Measurements from ENCODE around the gene MT1G. TPM values are rescaled to one million over a fixed set of nuclear protein-coding genes. Genes with fewer than 3 reads are reported as not detected.
"Not testable (repeated sequence)": the region's sequence is repeated elsewhere in the genome, so short reads cannot be mapped to it uniquely, and the experiment has no call there.

Gene MT1G
- total RNA-seq, 1 experiment from 2014 or later: 23.4 TPM

DNA sequence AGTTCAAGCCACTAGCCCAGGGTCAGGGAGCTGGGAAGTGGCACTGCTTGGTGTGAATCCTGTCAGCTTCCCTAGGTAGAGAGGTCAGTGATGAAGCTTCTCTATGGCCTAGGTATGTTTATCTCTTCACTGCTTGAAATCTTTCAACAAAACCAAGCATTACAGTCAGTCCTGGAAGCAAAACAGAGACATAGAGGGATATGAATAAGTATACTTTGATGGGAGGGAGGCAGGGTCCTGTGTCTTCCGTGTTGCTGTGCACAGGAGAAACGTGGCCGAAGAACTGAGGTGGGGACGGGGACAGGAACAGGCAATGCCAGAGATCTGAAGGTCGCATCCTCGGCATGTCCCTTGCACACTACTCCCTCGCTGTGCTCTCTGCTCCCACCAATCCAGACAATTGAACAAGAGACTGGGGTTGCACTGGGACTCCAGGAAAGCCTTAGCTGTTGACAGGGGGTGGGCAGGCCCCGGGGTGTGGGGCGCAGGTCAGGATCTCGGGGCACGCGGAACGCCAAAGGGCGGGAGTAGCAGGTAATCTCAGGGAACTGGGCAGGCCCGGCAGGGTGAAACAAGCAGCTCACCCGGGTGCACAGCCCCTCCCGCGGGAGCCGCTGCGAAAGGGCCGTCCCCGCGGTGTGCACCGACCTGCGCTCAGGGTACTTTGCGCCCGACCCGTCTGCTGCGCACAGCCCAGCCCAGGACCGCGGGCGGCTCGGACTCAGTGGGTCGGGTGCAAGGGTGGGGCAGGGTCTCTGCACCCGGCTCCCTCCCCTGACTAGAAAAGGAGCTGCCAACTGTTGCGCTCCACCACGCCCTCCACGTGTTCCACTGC is 1.4 kb upstream of the MT1G start, which contains the start of gene MT1H:
Gene MT1H, plus strand, starts transcription at position 810 of the 835 bp plus-strand sequence. CDS start 71 bp downstream, outside the sequence.
- Histone ChIP-seq H3K79me1 (ENCODE audit: insufficient read depth, low read depth, low read length, poor library complexity, severe bottlenecking) (no peaks in the 10 kb centered on the region), H4K5ac (ENCODE audit: insufficient read length, low read depth, low read length) (no peak within 1 kb of the TSS), H3K79me2 (ENCODE audit: insufficient read depth, low read length) (no peaks in the 10 kb centered on the region), H3K27me3 (ENCODE audit: insufficient read depth, low read length) (peaks cover 60% of the 10 kb centered on the region), H3K14ac (ENCODE audit: insufficient read depth, low read length) (no peak within 1 kb of the TSS), H3K4me2 (ENCODE audit: insufficient read depth, insufficient read length, low read length) (peak within 1 kb of the TSS; percentile 85), H3T11ph (ENCODE audit: low read length) (no peak within 1 kb of the TSS), H2AK5ac (ENCODE audit: insufficient read length, low read length) (no peak within 1 kb of the TSS), H3K9ac (ENCODE audit: extremely low read depth, insufficient read length, low read length) (no peak within 1 kb of the TSS), H3K4ac (ENCODE audit: low read depth, low read length) (no peak within 1 kb of the TSS), H3K56ac (ENCODE audit: insufficient read length, low read depth, low read length) (no peak within 1 kb of the TSS), H2BK120ac (ENCODE audit: low read depth, low read length, poor library complexity, severe bottlenecking) (no peak within 1 kb of the TSS), H3K18ac (ENCODE audit: insufficient read length, low read depth, low read length) (no peak within 1 kb of the TSS), H3K23me2 (ENCODE audit: insufficient read length, low read depth, low read length, poor library complexity, severe bottlenecking) (peaks cover 12% of the 10 kb centered on the region), H2BK20ac (ENCODE audit: low read depth, low read length, poor library complexity, severe bottlenecking) (no peak within 1 kb of the TSS), H4K91ac (ENCODE audit: insufficient read length, low read depth, low read length) (no peak within 1 kb of the TSS), H3K4me1 (ENCODE audit: insufficient read depth, low read length) (peaks cover 6% of the 10 kb centered on the region; the same call in 1 of the 2 replicates), H4K20me1 (ENCODE audit: control insufficient read depth, insufficient read depth, insufficient read length) (no peaks in the 10 kb centered on the region), H2AFZ (ENCODE audit: low read length) (no peak within 1 kb of the TSS), H3K9me3 (ENCODE audit: control insufficient read depth, low read depth, low read length) (no peaks in the 10 kb centered on the region), H3K23ac (ENCODE audit: insufficient read length, low read depth, low read length) (no peak within 1 kb of the TSS), H2BK12ac (ENCODE audit: insufficient read length, low read depth, low read length) (no peak within 1 kb of the TSS), H4K8ac (replicated peaks; ENCODE audit: insufficient read length, low read depth, low read length) (no peak within 1 kb of the TSS), H3K27ac (ENCODE audit: insufficient read length, low read depth, low read length) (no peak within 1 kb of the TSS), H2BK5ac (ENCODE audit: insufficient read length, low read length) (no peak within 1 kb of the TSS), H2BK15ac (ENCODE audit: low read depth, low read length) (no peak within 1 kb of the TSS)
- TF ChIP-seq, protein P1, sequence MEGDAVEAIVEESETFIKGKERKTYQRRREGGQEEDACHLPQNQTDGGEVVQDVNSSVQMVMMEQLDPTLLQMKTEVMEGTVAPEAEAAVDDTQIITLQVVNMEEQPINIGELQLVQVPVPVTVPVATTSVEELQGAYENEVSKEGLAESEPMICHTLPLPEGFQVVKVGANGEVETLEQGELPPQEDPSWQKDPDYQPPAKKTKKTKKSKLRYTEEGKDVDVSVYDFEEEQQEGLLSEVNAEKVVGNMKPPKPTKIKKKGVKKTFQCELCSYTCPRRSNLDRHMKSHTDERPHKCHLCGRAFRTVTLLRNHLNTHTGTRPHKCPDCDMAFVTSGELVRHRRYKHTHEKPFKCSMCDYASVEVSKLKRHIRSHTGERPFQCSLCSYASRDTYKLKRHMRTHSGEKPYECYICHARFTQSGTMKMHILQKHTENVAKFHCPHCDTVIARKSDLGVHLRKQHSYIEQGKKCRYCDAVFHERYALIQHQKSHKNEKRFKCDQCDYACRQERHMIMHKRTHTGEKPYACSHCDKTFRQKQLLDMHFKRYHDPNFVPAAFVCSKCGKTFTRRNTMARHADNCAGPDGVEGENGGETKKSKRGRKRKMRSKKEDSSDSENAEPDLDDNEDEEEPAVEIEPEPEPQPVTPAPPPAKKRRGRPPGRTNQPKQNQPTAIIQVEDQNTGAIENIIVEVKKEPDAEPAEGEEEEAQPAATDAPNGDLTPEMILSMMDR (conservative IDR thresholded peaks at IDR 0.05): no peak
- DNase-seq: peak; percentile 35
- WGBS (ENCODE audit: extremely low coverage, insufficient read length, low lambda C conversion rate): no CpG with 5 or more reads among the region's 38 CpGs
- peaks cover 90% of the 10 kb centered on the region for H3K27me3 Mint-ChIP-seq (ENCODE audit: low read depth)
- H3K36me3 Mint-ChIP-seq (ENCODE audit: insufficient read depth in 1 of 3, low read depth in 3 of 3): no peaks in the 10 kb centered on the region
- H3K9me3 Mint-ChIP-seq: no peaks in the 10 kb centered on the region
- H3K27ac Mint-ChIP-seq: no peak within 1 kb of the TSS
- H3K4me3 Mint-ChIP-seq: peak within 1 kb of the TSS; percentile 27 to 74; a peak in 4 of 5 replicates
- H3K4me1 Mint-ChIP-seq: peaks cover 4 to 35% of the 10 kb centered on the region in 2 experiments

DNA sequence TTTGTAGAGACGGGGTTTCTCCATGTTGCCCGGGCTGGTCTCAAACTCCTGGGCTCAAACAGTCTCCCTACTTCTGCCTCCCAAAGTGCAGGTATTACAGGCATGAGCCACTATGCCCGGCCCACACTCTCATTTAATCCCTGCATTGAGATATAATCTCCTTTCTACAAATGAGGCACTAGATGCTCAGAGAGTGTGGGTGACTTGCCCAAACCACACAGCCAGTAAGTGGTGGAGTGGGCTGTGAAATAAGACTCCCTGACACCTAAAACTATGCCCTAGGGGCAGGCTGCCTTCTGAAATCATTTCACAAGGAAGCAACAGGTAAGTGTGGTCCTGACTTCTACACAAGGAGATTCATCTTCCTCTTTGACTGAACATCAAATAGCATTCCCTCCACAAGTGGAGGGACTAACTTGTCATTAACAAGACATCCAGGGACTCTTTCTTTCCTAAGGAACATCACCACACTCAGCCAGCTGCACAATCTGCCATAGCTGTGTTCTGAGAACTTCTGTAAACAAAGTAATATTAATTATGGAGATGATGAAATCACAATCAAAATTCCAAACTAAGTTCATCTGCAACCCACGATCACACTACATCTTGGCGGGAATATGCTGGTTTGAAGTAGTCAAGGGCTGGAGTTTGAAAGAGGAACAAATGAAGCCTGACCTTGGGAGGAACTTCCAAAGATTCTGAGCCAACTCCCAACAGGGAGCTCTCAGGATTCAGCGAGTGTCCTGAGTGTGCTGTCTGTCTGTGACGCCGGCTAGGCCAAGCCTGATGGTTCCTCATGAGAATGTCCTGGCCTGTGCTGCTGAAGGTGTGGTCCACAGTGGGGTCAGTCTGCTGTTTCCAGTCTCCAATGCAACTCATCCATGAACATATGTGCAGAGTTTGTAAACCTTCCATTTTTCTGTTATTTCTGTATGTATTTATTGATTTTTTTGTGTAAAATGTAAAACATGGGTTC is 2.3 kb downstream of the MT1G start:
- not testable (repeated sequence) for H4K5ac ChIP-seq (ENCODE audit: insufficient read length, low read depth, low read length); H3K36me3 Mint-ChIP-seq (ENCODE audit: insufficient read depth in 1 of 3, low read depth in 3 of 3); H2BK12ac ChIP-seq (ENCODE audit: insufficient read length, low read depth, low read length); H2BK120ac ChIP-seq (ENCODE audit: low read depth, low read length, poor library complexity, severe bottlenecking); H3K79me2 ChIP-seq (ENCODE audit: insufficient read depth, low read length); H3K9me3 ChIP-seq (ENCODE audit: control insufficient read depth, low read depth, low read length); H4K20me1 ChIP-seq (ENCODE audit: control insufficient read depth, insufficient read depth, insufficient read length); H3K56ac ChIP-seq (ENCODE audit: insufficient read length, low read depth, low read length); H3K9ac ChIP-seq (ENCODE audit: extremely low read depth, insufficient read length, low read length); H3K18ac ChIP-seq (ENCODE audit: insufficient read length, low read depth, low read length); DNase-seq; H2AFZ ChIP-seq (ENCODE audit: low read length); H3K4ac ChIP-seq (ENCODE audit: low read depth, low read length); H3K79me1 ChIP-seq (ENCODE audit: insufficient read depth, low read depth, low read length, poor library complexity, severe bottlenecking); H3K27ac Mint-ChIP-seq; H3K4me3 Mint-ChIP-seq; H2BK15ac ChIP-seq (ENCODE audit: low read depth, low read length); H2BK5ac ChIP-seq (ENCODE audit: insufficient read length, low read length); H2BK20ac ChIP-seq (ENCODE audit: low read depth, low read length, poor library complexity, severe bottlenecking); H3T11ph ChIP-seq (ENCODE audit: low read length); H3K27ac ChIP-seq (ENCODE audit: insufficient read length, low read depth, low read length); H2AK5ac ChIP-seq (ENCODE audit: insufficient read length, low read length); H3K9me3 Mint-ChIP-seq; H3K23ac ChIP-seq (ENCODE audit: insufficient read length, low read depth, low read length); H3K4me1 ChIP-seq (ENCODE audit: insufficient read depth, low read length); H4K8ac ChIP-seq (replicated peaks; ENCODE audit: insufficient read length, low read depth, low read length); H3K14ac ChIP-seq (ENCODE audit: insufficient read depth, low read length); H3K4me2 ChIP-seq (ENCODE audit: insufficient read depth, insufficient read length, low read length); H4K91ac ChIP-seq (ENCODE audit: insufficient read length, low read depth, low read length)
- peaks cover 97% of the 10 kb centered on the region for H3K27me3 Mint-ChIP-seq (ENCODE audit: low read depth)
- H3K4me1 Mint-ChIP-seq: peaks cover 9 to 40% of the 10 kb centered on the region in 2 experiments
- WGBS (ENCODE audit: extremely low coverage, insufficient read length, low lambda C conversion rate): no CpG with 5 or more reads among the region's 8 CpGs
- Histone ChIP-seq H3K27me3 (ENCODE audit: insufficient read depth, low read length) (peaks cover 76% of the 10 kb centered on the region), H3K23me2 (ENCODE audit: insufficient read length, low read depth, low read length, poor library complexity, severe bottlenecking) (peaks cover 12% of the 10 kb centered on the region)

All from H9 (cell line).